Activated naive CD8-positive, alpha-beta T cell (primary cell): Measurements from ENCODE around the gene TGFA.

Experiments used
- H3K27ac Mint-ChIP-seq: one replicate; pipeline ENCODE4 v1.8.0; 2021; ENCODE audit warnings: mixed read lengths
- H3K27me3 Mint-ChIP-seq: one replicate; pipeline ENCODE4 v1.8.0; 2021; ENCODE audit warnings: mixed read lengths
- H3K36me3 Mint-ChIP-seq: one replicate; pipeline ENCODE4 v1.8.0; 2021; ENCODE audit warnings: mixed read lengths
- H3K4me1 Mint-ChIP-seq: one replicate; pipeline ENCODE4 v1.8.0; 2021; ENCODE audit warnings: low read depth, mixed read lengths
- H3K4me3 Mint-ChIP-seq: one replicate; pipeline ENCODE4 v1.8.0; 2021; ENCODE audit warnings: mild to moderate bottlenecking, mixed read lengths
- H3K9me3 Mint-ChIP-seq: one replicate; pipeline ENCODE4 v1.8.0; 2021; ENCODE audit warnings: low read depth, mixed read lengths

The TGFA gene

DNA sequence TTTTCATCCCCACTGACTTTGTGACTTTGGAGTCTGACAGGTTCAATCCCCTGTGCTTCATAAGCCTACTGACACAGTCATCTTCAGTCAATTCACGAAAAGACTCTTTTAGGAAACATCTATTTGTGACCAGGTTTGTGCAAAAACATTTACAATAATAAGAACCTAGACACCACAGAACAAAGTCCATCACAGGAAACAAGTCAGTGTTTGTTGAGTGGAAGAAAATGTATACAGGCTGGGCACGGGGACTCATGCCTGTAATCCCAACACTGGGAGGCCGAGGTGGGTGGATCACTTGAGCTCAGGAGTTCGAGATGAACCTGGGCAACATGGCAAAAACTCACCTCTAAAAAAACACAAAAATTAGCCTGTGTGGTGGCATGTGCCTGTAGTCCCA, 49.7 kb downstream of the TGFA start:
- H3K9me3 Mint-ChIP-seq: no peaks in the 10 kb centered on the region
- H3K4me1 Mint-ChIP-seq: no peaks in the 10 kb centered on the region
- H3K27me3 Mint-ChIP-seq: no peaks in the 10 kb centered on the region
- no peaks in the 10 kb centered on the region for H3K36me3 Mint-ChIP-seq
- no peak overlapping the region for H3K4me3 Mint-ChIP-seq
- no peak overlapping the region for H3K27ac Mint-ChIP-seq

DNA sequence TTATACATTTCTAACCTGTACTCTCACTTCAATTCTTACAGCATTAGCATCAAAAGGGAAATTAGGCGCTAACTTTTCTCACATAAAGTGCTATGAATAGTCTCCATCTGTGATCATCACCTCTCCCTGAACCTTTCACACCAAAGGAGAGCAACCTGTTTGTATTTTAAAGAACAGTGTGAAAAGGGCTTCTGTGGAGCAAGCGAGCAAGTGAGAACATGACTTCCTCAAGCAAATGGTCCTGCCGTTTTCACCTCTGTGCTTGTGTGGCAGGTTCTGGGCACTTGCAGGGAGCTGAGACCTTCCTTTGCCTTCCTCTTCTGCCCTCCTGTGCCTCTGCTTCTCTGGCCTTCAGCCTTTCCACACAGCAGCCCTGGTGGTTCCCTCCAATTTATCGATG, 51.9 kb downstream of the TGFA start:
- H3K4me1 Mint-ChIP-seq: no peaks in the 10 kb centered on the region
- no peak overlapping the region for H3K4me3 Mint-ChIP-seq
- H3K27ac Mint-ChIP-seq: no peak overlapping the region
- H3K36me3 Mint-ChIP-seq: no peaks in the 10 kb centered on the region
- H3K27me3 Mint-ChIP-seq: no peaks in the 10 kb centered on the region
- no peaks in the 10 kb centered on the region for H3K9me3 Mint-ChIP-seq

DNA sequence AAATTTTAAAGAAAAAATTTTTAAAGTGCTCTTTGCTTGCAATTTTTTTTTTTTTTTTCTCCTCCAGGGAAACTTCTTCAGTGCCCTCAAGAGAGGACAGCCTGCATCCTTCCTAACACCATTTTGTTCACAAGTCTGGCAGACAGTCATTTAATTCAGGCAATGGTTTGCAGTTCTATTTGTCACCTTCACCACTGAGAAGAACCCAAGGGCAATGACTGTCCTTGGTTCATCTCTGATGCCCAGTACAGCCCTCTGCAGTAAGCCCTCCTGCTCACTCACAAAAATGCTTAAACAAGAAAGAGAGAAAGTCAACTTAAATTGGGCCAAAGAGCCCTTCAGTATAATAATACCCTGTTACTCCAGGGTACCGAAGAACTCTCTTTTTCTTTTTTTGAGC, 52.4 kb downstream of the TGFA start:
- no peaks in the 10 kb centered on the region for H3K27me3 Mint-ChIP-seq
- no peaks in the 10 kb centered on the region for H3K36me3 Mint-ChIP-seq
- no peaks in the 10 kb centered on the region for H3K9me3 Mint-ChIP-seq
- H3K4me1 Mint-ChIP-seq: no peaks in the 10 kb centered on the region
- H3K27ac Mint-ChIP-seq: no peak overlapping the region
- H3K4me3 Mint-ChIP-seq: no peak overlapping the region

DNA sequence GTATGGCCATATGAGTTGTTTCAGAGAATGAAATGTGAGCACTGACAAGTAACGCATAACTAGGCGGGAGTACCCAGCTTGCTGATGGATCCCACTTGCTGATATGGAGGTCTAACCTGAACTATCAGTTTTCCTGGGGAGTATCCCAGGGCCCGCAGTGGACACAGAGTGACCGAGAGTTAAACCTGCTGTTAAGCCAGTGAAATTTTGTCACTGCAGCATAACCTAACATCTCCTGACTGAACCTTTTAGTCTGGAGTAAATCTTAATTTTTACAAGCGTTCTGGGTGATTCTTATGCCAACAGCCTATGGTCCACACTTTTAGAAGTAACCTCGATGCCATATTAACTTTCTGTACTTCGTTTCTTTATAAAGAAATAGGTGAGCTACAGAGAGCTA, 54.4 kb downstream of the TGFA start:
- Mint-ChIP-seq H3K36me3 (no peaks in the 10 kb centered on the region), H3K4me3 (no peak overlapping the region), H3K4me1 (no peaks in the 10 kb centered on the region)

DNA sequence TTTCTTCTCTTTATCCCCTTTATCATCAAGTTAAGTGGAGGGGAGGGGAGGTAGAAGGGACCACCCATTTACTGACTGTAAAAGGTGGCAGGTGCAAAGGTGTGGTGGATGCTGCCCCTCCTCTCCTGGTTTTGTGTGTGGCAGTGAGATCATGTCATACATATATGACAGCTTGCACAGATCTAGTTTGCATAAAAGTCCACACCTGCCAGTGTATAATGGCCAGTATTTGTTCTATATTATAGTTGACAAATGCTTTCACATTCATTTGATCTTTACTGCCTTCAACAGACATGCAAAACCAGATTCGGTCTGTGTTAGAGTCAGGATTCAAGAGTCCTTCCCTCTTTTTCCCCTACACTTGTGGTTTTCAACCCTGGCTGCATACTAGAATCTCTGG, 55.1 kb downstream of the TGFA start:
- Mint-ChIP-seq H3K4me3 (no peak overlapping the region), H3K9me3 (no peaks in the 10 kb centered on the region), H3K27me3 (no peaks in the 10 kb centered on the region), H3K36me3 (no peaks in the 10 kb centered on the region), H3K4me1 (no peaks in the 10 kb centered on the region), H3K27ac (no peak overlapping the region)

More for the DNA sequence above, 54.4 kb downstream of the TGFA start:
- no peak overlapping the region for H3K27ac Mint-ChIP-seq
- H3K27me3 Mint-ChIP-seq: no peaks in the 10 kb centered on the region
- no peaks in the 10 kb centered on the region for H3K9me3 Mint-ChIP-seq

DNA sequence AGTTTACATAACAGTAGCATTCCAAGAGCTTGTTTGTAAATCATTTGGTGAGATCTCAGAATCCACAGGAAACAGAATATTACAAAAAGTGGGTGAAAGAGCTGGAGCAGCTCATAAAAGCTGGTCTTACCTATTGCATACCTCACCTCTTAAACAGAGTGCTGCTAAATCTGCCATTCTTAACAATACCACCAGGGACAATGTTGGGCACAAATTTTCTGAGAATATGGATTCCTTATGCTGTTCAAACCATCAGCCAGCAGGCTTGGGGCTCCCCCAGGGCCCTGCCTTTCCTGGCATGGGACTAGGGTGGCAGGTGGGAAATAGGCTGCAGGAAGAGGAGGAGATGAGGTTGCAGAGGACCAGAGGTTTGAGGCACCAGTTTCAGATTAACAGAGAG, 55.6 kb downstream of the TGFA start:
- H3K36me3 Mint-ChIP-seq: no peaks in the 10 kb centered on the region
- H3K9me3 Mint-ChIP-seq: no peaks in the 10 kb centered on the region
- no peak overlapping the region for H3K27ac Mint-ChIP-seq
- no peaks in the 10 kb centered on the region for H3K4me1 Mint-ChIP-seq
- no peak overlapping the region for H3K4me3 Mint-ChIP-seq
- no peaks in the 10 kb centered on the region for H3K27me3 Mint-ChIP-seq

DNA sequence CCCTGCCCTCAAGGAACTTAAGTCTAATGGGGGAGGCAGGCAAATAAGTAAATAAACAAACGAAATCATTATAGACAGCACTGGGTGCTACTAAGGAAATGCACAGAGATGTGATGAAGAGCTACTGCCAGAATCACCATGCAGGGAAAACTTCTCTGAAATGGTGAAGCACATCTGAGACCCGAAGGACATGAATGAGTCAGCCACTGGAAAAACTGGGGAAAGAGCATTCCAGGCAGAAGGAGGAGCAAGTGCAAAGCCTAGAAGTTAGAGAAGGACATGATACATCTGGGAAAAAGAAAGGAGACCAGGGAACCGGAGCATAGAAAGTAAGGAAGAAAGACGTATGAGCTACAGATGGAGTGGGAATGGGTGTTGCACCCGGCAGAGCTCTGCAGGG, 56.8 kb downstream of the TGFA start:
- Mint-ChIP-seq H3K27me3 (no peaks in the 10 kb centered on the region), H3K4me3 (no peak overlapping the region), H3K4me1 (no peaks in the 10 kb centered on the region), H3K36me3 (no peaks in the 10 kb centered on the region), H3K9me3 (no peaks in the 10 kb centered on the region), H3K27ac (no peak overlapping the region)

DNA sequence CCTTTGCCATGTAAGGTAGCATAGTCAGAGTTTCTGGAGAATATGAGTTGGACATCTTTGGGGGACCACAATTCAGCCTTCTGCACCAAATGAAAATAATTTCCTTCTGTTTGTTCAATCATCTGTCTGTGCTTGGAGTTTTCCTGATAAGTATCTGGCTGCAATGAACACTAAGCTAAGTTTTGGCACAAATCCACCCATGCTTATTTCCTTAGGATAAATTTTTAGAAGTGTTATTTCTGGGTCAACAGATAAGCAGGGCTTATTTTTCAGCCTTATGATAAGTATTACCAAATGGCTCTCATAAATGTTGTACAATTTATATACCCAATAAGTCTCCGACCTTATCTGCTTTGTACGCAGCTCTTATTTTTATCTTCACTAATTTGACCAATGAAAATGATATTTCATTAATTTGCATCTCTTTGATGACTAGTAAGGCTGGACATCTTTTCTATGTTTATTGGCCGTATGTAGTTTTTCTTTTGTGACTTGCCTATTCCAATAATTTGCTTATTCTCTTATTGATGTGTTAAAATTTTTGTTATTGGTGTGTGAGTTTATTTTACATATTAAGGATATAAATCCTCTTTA, 59.2 kb downstream of the TGFA start:
- no peaks in the 10 kb centered on the region for H3K4me1 Mint-ChIP-seq
- no peaks in the 10 kb centered on the region for H3K9me3 Mint-ChIP-seq
- H3K36me3 Mint-ChIP-seq: no peaks in the 10 kb centered on the region
- H3K4me3 Mint-ChIP-seq: no peak overlapping the region
- H3K27ac Mint-ChIP-seq: no peak overlapping the region
- no peaks in the 10 kb centered on the region for H3K27me3 Mint-ChIP-seq

DNA sequence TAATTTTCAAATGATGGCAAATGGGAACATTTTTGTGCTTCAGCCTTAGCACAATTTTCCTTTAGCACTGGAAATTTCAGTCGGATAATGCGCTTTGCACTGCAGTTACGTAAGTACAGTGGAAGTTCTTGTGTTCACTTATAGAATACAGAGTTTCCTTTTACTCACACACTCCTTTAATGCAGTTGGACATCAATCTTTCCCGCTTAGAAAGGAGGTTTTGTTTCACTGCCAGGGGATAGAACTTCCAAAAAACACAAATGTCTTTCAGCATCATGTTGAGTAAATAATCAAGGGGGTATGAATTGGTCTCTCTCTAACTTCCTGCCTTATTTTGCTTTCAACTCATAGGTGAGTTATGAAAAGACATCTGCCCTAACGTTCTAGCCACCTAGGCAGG, 63.2 kb downstream of the TGFA start:
- H3K27me3 Mint-ChIP-seq: no peaks in the 10 kb centered on the region
- no peaks in the 10 kb centered on the region for H3K9me3 Mint-ChIP-seq

DNA sequence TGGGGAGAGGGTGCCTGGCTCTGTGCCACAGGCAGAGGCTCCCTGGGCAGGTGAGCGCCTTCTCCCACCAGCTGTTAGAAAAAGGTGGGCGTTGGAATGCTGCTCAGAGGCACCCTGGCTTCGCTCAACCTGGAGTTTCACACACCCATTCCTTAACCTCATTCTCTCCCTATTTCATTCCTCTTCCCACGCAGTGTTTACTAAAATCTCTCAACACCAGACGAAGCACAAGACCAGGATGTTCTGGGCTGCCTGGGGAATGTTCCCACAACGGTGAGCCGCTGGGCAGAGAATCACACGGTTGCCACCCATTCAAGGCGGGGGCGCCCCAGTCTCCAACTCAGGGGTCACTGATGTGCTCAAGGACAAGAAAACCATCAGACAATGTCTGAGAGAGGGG, 64.5 kb downstream of the TGFA start:
- H3K27me3 Mint-ChIP-seq: no peaks in the 10 kb centered on the region
- no peaks in the 10 kb centered on the region for H3K36me3 Mint-ChIP-seq
- H3K9me3 Mint-ChIP-seq: no peaks in the 10 kb centered on the region
- H3K27ac Mint-ChIP-seq: no peak overlapping the region
- H3K4me3 Mint-ChIP-seq: no peak overlapping the region
- no peaks in the 10 kb centered on the region for H3K4me1 Mint-ChIP-seq

More for the DNA sequence above, 63.2 kb downstream of the TGFA start:
- H3K27ac Mint-ChIP-seq: no peak overlapping the region
- H3K4me1 Mint-ChIP-seq: no peaks in the 10 kb centered on the region
- no peak overlapping the region for H3K4me3 Mint-ChIP-seq
- H3K36me3 Mint-ChIP-seq: no peaks in the 10 kb centered on the region

DNA sequence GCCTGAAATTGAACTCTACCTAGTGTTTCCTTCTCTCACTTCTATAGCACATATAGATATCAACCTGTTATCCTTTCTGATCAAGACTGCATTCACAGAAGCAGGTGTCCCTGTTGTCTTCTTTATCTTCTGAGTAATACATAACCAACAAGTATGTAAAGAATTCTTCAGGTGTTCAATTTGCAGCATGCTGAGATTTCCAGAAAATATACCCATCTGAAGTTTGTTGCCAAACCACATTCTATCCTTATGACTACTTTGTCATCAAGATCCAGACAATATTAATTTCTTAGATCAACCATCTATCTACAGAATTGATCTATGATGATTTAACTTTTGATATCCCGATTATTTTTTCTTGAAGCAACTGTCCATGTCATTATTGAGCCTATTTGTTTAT, 69.5 kb downstream of the TGFA start:
- H3K9me3 Mint-ChIP-seq: no peaks in the 10 kb centered on the region
- no peaks in the 10 kb centered on the region for H3K4me1 Mint-ChIP-seq
- H3K27me3 Mint-ChIP-seq: no peaks in the 10 kb centered on the region
- no peak overlapping the region for H3K4me3 Mint-ChIP-seq
- H3K36me3 Mint-ChIP-seq: no peaks in the 10 kb centered on the region
- no peak overlapping the region for H3K27ac Mint-ChIP-seq

DNA sequence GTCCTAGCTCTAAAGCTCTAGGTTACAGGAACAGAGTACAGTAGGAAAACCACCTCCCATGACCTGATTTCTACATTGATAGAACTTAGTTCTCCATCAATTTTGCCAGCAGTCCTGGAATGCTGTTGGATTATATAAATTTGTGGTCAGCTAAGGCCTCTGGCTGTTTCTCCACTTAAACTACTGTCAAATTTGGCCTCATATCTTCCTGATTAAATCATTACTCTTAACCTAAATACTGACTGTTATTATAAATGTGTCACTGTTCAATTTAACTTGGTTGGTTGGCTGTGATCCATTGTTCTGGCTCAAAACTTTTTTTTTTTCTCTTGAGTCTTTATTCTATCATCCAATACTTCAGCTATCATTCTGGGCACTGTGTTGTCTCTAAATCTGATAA, 71.2 kb downstream of the TGFA start:
- no peak overlapping the region for H3K4me3 Mint-ChIP-seq
- no peaks in the 10 kb centered on the region for H3K36me3 Mint-ChIP-seq
- H3K9me3 Mint-ChIP-seq: no peaks in the 10 kb centered on the region
- H3K27me3 Mint-ChIP-seq: no peaks in the 10 kb centered on the region
- no peak overlapping the region for H3K27ac Mint-ChIP-seq
- no peaks in the 10 kb centered on the region for H3K4me1 Mint-ChIP-seq

DNA sequence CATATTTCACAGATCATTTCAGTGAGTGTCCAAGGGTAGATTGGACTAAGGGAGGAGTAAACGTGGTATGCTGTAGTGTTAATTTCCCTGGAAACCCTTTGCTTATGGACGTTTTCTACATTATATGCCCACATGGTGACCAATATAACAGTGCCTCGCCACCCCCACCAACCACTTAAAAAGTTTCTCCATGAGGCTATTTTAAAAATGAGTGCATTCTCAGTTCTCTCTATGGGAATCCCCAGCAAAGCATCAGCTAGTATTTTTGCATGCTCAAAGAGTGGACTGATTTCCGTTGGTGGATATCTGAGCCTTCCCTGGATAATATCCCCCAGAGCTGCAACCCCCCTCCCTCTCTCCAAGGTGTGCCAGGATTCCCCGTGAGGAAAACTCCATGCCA, 73.2 kb downstream of the TGFA start:
- Mint-ChIP-seq H3K9me3 (no peaks in the 10 kb centered on the region), H3K36me3 (no peaks in the 10 kb centered on the region), H3K4me3 (no peak overlapping the region), H3K27me3 (no peaks in the 10 kb centered on the region), H3K27ac (no peak overlapping the region), H3K4me1 (peaks cover 4% of the 10 kb centered on the region)

DNA sequence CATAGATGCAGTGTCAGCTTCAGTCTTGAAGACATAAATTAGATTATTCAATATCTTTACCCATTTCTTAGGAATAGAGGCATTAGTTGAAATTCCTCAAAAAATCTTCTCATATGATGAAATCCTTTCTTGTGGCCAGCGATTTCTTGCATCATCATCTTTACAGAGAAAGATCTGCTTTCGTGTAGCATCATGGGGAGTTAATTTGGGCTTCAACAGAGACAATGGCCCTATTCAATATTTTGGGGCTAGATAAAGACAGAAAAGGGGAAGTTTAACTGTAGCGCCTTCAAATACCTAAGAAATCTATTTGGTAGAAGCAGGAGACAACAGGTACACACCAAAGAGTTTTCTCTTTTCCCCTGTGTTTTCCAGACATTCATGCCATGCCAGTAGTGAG, 73.8 kb downstream of the TGFA start:
- H3K9me3 Mint-ChIP-seq: no peaks in the 10 kb centered on the region
- no peak overlapping the region for H3K27ac Mint-ChIP-seq
- peaks cover 10% of the 10 kb centered on the region for H3K4me1 Mint-ChIP-seq
- H3K27me3 Mint-ChIP-seq: no peaks in the 10 kb centered on the region
- no peaks in the 10 kb centered on the region for H3K36me3 Mint-ChIP-seq
- no peak overlapping the region for H3K4me3 Mint-ChIP-seq

DNA sequence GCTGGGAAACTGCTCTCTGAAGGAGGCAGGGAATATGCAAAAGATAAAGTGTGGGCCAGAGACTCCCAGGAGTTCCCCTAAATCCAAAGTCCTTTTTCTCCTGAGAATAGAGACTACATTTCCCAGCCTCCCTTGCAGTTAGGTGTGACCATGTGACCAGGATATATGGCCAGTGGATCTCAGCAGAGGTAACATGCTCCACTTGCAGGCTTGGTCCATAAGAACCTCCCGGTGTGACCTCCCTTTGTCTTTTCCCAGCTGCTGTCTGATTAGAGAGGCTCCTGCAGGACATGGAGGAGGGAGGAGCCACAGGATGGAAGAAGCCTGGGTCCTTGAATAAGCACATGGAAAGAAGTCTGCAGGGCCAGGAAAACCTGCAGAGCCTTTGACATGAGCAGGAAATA, 76.2 kb downstream of the TGFA start:
- Mint-ChIP-seq H3K9me3 (no peaks in the 10 kb centered on the region), H3K36me3 (peaks cover 3% of the 10 kb centered on the region), H3K27me3 (no peaks in the 10 kb centered on the region), H3K4me1 (peaks cover 31% of the 10 kb centered on the region), H3K4me3 (no peak overlapping the region), H3K27ac (no peak overlapping the region)

DNA sequence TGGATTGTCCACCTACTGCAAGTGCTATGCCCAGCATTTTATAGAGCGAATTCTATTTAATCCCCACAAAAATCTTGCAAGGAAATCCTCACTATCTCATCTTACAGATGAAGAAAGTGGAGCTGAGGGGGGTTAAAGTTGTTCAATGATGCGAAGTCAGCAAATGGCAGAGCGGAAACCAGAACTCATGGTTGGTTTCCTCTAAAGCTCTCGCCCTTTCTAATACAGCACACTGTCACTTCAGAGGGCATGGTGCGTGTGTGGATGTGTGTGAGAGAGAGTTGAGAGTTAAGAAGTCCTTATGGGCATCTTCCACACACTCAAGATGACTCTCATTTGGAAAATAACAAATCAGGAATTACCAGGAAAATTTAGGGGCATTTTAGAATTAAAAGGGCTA, 78.4 kb downstream of the TGFA start:
- H3K9me3 Mint-ChIP-seq: no peaks in the 10 kb centered on the region
- H3K4me1 Mint-ChIP-seq: peaks cover 38% of the 10 kb centered on the region
- peaks cover 3% of the 10 kb centered on the region for H3K36me3 Mint-ChIP-seq
- H3K27ac Mint-ChIP-seq: no peak overlapping the region
- no peaks in the 10 kb centered on the region for H3K27me3 Mint-ChIP-seq
- no peak overlapping the region for H3K4me3 Mint-ChIP-seq
